Nephron progenitor cell (in vitro differentiated cells): ENCODE data around the gene UTP14C.

Experiments
- DNase-seq: peaks from one replicate; pipeline ENCODE4 v3.0.0; 2021
- H3K27ac Mint-ChIP-seq: 2 replicates; pipeline ENCODE4 v1.8.0; 2021; ENCODE audit warnings: mild to moderate bottlenecking, moderate library complexity, mixed read lengths
- H3K27me3 Mint-ChIP-seq: 2 replicates; pipeline ENCODE4 v1.8.0; 2021; ENCODE audit warnings: mild to moderate bottlenecking, low read depth, mixed read lengths; ENCODE audit not compliant: poor library complexity
- H3K36me3 Mint-ChIP-seq: 2 replicates; pipeline ENCODE4 v1.8.0; 2021; ENCODE audit warnings: low read depth, mixed read lengths
- H3K4me1 Mint-ChIP-seq: 2 replicates; pipeline ENCODE4 v1.8.0; 2021; ENCODE audit warnings: mixed read lengths
- H3K4me3 Mint-ChIP-seq: 2 replicates; pipeline ENCODE4 v1.8.0; 2021; ENCODE audit warnings: mild to moderate bottlenecking, moderate library complexity, mixed read lengths
- H3K9me3 Mint-ChIP-seq: 2 replicates; pipeline ENCODE4 v1.8.0; 2021; ENCODE audit warnings: mild to moderate bottlenecking, moderate library complexity, mixed read lengths
- TF ChIP-seq, protein P1 (sequence below): fragments of 200-600 bp; sonication (generic); IDR thresholded peaks from 2 replicates; pipeline ENCODE4 v1.5.0; 2021; ENCODE audit warnings: antibody characterized with exemption

The UTP14C gene, protein sequence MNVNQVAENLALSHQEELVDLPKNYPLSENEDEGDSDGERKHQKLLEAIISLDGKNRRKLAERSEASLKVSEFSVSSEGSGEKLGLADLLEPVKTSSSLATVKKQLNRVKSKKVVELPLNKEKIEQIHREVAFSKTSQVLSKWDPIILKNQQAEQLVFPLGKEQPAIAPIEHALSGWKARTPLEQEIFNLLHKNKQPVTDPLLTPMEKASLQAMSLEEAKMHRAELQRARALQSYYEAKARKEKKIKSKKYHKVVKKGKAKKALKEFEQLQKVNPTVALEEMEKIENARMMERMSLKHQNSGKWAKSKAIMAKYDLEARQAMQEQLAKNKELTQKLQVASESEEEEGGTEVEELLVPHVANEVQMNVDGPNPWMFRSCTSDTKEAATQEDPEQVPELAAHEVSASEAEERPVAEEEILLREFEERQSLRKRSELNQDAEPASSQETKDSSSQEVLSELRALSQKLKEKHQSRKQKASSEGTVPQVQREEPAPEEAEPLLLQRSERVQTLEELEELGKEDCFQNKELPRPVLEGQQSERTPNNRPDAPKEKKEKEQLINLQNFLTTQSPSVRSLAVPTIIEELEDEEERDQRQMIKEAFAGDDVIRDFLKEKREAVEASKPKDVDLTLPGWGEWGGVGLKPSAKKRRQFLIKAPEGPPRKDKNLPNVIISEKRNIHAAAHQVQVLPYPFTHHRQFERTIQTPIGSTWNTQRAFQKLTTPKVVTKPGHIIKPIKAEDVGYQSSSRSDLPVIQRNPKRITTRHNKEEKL

GRCh38 chr13:52024481-52024880 lies at the start of gene UTP14C:
Gene UTP14C, plus strand, starts transcription at chr13:52024691. Its CDS starts 4,114 bp downstream, at chr13:52028805.
- no peaks in the 10 kb centered on the region for H3K27me3 Mint-ChIP-seq
- peaks cover 98% of the 10 kb centered on the region for H3K36me3 Mint-ChIP-seq
- TF ChIP-seq, protein P1, sequence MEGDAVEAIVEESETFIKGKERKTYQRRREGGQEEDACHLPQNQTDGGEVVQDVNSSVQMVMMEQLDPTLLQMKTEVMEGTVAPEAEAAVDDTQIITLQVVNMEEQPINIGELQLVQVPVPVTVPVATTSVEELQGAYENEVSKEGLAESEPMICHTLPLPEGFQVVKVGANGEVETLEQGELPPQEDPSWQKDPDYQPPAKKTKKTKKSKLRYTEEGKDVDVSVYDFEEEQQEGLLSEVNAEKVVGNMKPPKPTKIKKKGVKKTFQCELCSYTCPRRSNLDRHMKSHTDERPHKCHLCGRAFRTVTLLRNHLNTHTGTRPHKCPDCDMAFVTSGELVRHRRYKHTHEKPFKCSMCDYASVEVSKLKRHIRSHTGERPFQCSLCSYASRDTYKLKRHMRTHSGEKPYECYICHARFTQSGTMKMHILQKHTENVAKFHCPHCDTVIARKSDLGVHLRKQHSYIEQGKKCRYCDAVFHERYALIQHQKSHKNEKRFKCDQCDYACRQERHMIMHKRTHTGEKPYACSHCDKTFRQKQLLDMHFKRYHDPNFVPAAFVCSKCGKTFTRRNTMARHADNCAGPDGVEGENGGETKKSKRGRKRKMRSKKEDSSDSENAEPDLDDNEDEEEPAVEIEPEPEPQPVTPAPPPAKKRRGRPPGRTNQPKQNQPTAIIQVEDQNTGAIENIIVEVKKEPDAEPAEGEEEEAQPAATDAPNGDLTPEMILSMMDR, result no peak
- H3K4me3 Mint-ChIP-seq, result no peak within 1 kb of the TSS
- no peak within 1 kb of the TSS for H3K27ac Mint-ChIP-seq
- peaks cover 47% of the 10 kb centered on the region for H3K9me3 Mint-ChIP-seq
- DNase-seq, result no peak
- no peaks in the 10 kb centered on the region for H3K4me1 Mint-ChIP-seq

DNA sequence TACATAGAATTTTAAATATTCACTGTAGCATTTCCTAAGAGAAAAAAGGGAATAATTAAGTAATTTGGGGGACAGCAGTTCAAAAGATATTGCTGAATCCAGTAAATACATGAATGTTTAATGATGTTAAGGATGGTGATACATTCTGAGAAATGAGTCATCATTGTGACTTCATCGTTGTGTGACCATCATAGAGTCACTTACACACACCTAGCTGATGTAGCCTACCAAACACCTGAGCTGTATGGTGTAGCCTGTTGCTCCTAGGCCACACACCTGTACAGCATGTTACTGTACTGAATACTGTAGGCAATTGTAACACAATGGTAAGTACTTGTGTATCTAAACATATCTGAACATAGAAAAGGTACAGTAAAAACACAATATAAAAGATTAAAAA lies 48.1 kb upstream of the UTP14C start:
- Mint-ChIP-seq H3K4me1 (peaks cover 8% of the 10 kb centered on the region), H3K36me3 (no peaks in the 10 kb centered on the region), H3K27me3 (peaks cover 4% of the 10 kb centered on the region), H3K9me3 (no peaks in the 10 kb centered on the region), H3K4me3 (no peak overlapping the region), H3K27ac (no peak overlapping the region)
- DNase-seq, result no peak
- TF ChIP-seq, protein P1, result no peak

DNA sequence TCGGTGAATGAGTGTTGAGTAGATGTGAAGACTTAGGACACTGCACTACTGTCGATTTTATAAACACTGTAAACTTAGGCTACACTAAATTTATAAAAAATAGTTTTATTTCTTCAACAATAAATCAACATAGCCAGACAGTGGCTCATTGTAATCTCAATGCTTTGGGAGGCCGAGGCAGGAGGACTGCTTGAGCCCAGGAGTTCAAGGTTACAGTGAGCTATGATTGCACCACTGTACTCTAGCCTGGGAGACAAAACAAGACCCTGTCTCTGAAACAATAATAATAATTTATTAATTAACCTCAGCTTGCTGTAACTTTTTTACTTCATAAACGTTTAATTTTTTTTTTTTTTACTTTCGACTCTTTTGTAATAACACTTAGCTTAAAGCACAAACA lies 47.6 kb upstream of the UTP14C start:
- DNase-seq, result no peak
- Mint-ChIP-seq H3K9me3 (no peaks in the 10 kb centered on the region), H3K4me1 (peaks cover 6% of the 10 kb centered on the region), H3K27me3 (peaks cover 4% of the 10 kb centered on the region), H3K27ac (no peak overlapping the region), H3K4me3 (no peak overlapping the region), H3K36me3 (no peaks in the 10 kb centered on the region)
- TF ChIP-seq, protein P1, result no peak

- DNase-seq, result no peak
- TF ChIP-seq, protein P1, result no peak
- Mint-ChIP-seq H3K9me3 (peaks cover 4% of the 10 kb centered on the region), H3K4me3 (no peak overlapping the region), H3K27me3 (peaks cover 4% of the 10 kb centered on the region), H3K27ac (no peak overlapping the region), H3K4me1 (no peaks in the 10 kb centered on the region), H3K36me3 (no peaks in the 10 kb centered on the region)
These were observed 46.9 kb upstream of the UTP14C start for GRCh38 chr13:51977625-51978024.

GRCh38 chr13:51978796-51979556 lies 45.5 kb upstream of the UTP14C start:
- no peaks in the 10 kb centered on the region for H3K4me1 Mint-ChIP-seq
- H3K4me3 Mint-ChIP-seq, result no peak overlapping the region
- no peaks in the 10 kb centered on the region for H3K36me3 Mint-ChIP-seq
- DNase-seq, result no peak
- peaks cover 9% of the 10 kb centered on the region for H3K9me3 Mint-ChIP-seq
- H3K27me3 Mint-ChIP-seq, result peaks cover 1% of the 10 kb centered on the region
- no peak overlapping the region for H3K27ac Mint-ChIP-seq
- TF ChIP-seq, protein P1, result no peak
